LNCAP (cell line): ENCODE results near the gene LAMTOR2.

Source experiments
- TF ChIP-seq, protein P1 (sequence below): fragments of 450-650 bp; IDR thresholded peaks from 2 replicates; pipeline ENCODE4 v1.5.1; 2017; ENCODE audit warnings: mild to moderate bottlenecking

LAMTOR2 gene

GRCh38 chr1:156045076-156045475 is 9.5 kb upstream of the LAMTOR2 start:
- TF ChIP-seq, protein P1, sequence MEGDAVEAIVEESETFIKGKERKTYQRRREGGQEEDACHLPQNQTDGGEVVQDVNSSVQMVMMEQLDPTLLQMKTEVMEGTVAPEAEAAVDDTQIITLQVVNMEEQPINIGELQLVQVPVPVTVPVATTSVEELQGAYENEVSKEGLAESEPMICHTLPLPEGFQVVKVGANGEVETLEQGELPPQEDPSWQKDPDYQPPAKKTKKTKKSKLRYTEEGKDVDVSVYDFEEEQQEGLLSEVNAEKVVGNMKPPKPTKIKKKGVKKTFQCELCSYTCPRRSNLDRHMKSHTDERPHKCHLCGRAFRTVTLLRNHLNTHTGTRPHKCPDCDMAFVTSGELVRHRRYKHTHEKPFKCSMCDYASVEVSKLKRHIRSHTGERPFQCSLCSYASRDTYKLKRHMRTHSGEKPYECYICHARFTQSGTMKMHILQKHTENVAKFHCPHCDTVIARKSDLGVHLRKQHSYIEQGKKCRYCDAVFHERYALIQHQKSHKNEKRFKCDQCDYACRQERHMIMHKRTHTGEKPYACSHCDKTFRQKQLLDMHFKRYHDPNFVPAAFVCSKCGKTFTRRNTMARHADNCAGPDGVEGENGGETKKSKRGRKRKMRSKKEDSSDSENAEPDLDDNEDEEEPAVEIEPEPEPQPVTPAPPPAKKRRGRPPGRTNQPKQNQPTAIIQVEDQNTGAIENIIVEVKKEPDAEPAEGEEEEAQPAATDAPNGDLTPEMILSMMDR = no peak

GRCh38 chr1:156048663-156049258 is 5.8 kb upstream of the LAMTOR2 start:
- TF ChIP-seq, protein P1 = no peak

DNA sequence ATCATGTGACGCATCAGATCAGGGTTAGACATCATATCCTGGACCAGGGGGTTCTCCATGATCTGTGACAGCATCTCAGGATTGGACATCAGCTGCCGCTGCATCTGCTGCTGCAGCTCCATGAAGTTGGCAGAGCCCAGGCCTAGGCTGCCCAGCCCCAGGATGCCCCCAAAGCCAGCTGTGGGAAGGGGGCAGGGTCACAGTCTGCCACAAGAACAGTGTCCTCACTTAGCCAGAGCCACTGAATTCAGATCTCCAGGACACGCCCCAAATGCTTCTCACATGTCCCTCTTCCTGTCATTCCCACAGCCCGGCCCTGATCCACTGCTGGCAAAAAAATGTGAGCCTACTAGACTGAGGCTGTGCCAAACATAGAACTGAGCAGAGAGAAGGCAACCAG is 4.2 kb upstream of the LAMTOR2 start:
- TF ChIP-seq, protein P1 = no peak

GRCh38 chr1:156051011-156051725 is 3.4 kb upstream of the LAMTOR2 start:
- TF ChIP-seq, protein P1 = no peak

- TF ChIP-seq, protein P1 = no peak
Measured at GRCh38 chr1:156052862-156053767, 1.5 kb upstream of the LAMTOR2 start.

- TF ChIP-seq, protein P1 = peak; percentile 58
Measured at GRCh38 chr1:156053768-156054499, 648 bp upstream of the LAMTOR2 start, which contains the start of gene UBQLN4. TSS of gene UBQLN4 (minus strand) at chr1:156053798. CDS start at chr1:156053701, 97 bp downstream.
